COLO668 (cell line): Measurements from ENCODE around the gene CYP2W1.

Experiments used
- DNase-seq: peaks from one replicate; lab custom pipeline; 2025; ENCODE audit not compliant: unreplicated experiment; lab: John Stamatoyannopoulos, UW

Gene CYP2W1

GRCh38 chr7:1012004-1012715 lies 29.2 kb downstream of the CYP2W1 start:
- no peak for DNase-seq

GRCh38 chr7:1012716-1013095 lies 29.7 kb downstream of the CYP2W1 start:
- DNase-seq = no peak

- no peak for DNase-seq
Observed at GRCh38 chr7:1013581-1013980, 30.6 kb downstream of the CYP2W1 start.

- peak; percentile 64 for DNase-seq
Observed at GRCh38 chr7:1014681-1015080, 31.7 kb downstream of the CYP2W1 start.

GRCh38 chr7:1015196-1016121 lies 32.5 kb downstream of the CYP2W1 start:
- peak; percentile 75 for DNase-seq

GRCh38 chr7:1016577-1017531 lies 33.9 kb downstream of the CYP2W1 start:
- DNase-seq = no peak

- no peak for DNase-seq
Observed at GRCh38 chr7:1017586-1018333, 34.8 kb downstream of the CYP2W1 start.

GRCh38 chr7:1018334-1018695 lies 35.3 kb downstream of the CYP2W1 start:
- DNase-seq = no peak

GRCh38 chr7:1019255-1019785 lies 36.3 kb downstream of the CYP2W1 start:
- DNase-seq = no peak

- no peak for DNase-seq
Observed at GRCh38 chr7:1019789-1020610, 37.0 kb downstream of the CYP2W1 start.

- no peak for DNase-seq
Observed at GRCh38 chr7:1020849-1021251, 37.9 kb downstream of the CYP2W1 start.

- no peak for DNase-seq
Observed at GRCh38 chr7:1021366-1021765, 38.4 kb downstream of the CYP2W1 start.

- no peak for DNase-seq
Observed at GRCh38 chr7:1021931-1022330, 39.0 kb downstream of the CYP2W1 start.

GRCh38 chr7:1022356-1022755 lies 39.4 kb downstream of the CYP2W1 start:
- DNase-seq = no peak

GRCh38 chr7:1022801-1023465 lies 40.0 kb downstream of the CYP2W1 start:
- DNase-seq = no peak

- DNase-seq = peak; percentile 45
Observed at GRCh38 chr7:1024331-1024841, 41.4 kb downstream of the CYP2W1 start.

- no peak for DNase-seq
Observed at GRCh38 chr7:1024876-1025742, 42.1 kb downstream of the CYP2W1 start.
